Right renal cortex interstitium (tissue), 3 donors: ENCODE results near the gene LONP2. TPM values are rescaled to one million over a fixed set of nuclear protein-coding genes. Genes with fewer than 3 reads are reported as not detected.

Experiments
- DNase-seq, 3 donors: peaks; one replicate each; pipeline ENCODE4 v3.0.0-alpha.2; 2013; ENCODE audit warnings: low read depth in 3 of 3, low spot score in 2 of 3
- polyA plus RNA-seq, 3 donors: library from polyadenylated mRNA; unstranded; fragments of 120-200 nt; gene quantifications; one replicate each; pipeline ENCODE4 v1.2.1, GENCODE V29; 2013; ENCODE audit not compliant: insufficient read length in 3 of 3

Gene LONP2, protein sequence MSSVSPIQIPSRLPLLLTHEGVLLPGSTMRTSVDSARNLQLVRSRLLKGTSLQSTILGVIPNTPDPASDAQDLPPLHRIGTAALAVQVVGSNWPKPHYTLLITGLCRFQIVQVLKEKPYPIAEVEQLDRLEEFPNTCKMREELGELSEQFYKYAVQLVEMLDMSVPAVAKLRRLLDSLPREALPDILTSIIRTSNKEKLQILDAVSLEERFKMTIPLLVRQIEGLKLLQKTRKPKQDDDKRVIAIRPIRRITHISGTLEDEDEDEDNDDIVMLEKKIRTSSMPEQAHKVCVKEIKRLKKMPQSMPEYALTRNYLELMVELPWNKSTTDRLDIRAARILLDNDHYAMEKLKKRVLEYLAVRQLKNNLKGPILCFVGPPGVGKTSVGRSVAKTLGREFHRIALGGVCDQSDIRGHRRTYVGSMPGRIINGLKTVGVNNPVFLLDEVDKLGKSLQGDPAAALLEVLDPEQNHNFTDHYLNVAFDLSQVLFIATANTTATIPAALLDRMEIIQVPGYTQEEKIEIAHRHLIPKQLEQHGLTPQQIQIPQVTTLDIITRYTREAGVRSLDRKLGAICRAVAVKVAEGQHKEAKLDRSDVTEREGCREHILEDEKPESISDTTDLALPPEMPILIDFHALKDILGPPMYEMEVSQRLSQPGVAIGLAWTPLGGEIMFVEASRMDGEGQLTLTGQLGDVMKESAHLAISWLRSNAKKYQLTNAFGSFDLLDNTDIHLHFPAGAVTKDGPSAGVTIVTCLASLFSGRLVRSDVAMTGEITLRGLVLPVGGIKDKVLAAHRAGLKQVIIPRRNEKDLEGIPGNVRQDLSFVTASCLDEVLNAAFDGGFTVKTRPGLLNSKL
- polyA plus RNA-seq = 10 to 100 TPM; 64.2 to 71.6 (median 69.4) TPM

DNA sequence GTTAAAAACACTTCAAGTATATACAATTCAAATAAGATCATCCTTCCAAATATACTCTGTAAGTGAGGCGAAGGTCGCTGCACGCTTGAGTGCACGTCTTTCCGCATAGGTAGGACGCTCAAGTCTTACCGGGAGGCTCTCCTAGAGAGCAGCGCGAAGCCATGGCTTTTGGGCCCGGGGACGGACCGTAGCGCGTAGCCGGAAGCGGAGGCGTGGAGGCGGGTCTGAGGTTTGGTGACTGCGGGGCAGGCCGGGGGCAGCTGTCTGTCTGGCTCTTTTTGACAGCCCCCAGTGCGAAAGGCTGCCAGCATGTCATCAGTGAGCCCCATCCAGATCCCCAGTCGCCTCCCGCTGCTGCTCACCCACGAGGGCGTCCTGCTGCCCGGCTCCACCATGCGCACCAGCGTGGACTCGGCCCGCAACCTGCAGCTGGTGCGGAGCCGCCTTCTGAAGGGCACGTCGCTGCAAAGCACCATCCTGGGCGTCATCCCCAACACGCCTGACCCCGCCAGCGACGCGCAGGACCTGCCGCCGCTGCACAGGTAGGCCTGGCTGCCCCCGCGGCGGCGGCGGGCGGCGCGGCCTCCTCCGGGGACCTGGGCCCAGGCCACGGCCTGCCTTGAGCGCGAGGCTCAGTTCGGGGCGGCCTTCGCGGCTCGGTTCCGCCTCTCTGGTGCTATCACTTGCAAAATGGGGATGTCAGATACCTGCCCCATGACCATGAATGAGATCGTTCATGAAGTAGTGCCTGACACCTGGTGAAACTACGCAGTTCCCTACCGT is at the start of gene LONP2:
LONP2 (plus strand) TSS at position 221 of the 783 bp plus-strand sequence; CDS start at position 310, 89 bp downstream.
- peak; percentile 78 to 84 (median 78) for DNase-seq

DNA sequence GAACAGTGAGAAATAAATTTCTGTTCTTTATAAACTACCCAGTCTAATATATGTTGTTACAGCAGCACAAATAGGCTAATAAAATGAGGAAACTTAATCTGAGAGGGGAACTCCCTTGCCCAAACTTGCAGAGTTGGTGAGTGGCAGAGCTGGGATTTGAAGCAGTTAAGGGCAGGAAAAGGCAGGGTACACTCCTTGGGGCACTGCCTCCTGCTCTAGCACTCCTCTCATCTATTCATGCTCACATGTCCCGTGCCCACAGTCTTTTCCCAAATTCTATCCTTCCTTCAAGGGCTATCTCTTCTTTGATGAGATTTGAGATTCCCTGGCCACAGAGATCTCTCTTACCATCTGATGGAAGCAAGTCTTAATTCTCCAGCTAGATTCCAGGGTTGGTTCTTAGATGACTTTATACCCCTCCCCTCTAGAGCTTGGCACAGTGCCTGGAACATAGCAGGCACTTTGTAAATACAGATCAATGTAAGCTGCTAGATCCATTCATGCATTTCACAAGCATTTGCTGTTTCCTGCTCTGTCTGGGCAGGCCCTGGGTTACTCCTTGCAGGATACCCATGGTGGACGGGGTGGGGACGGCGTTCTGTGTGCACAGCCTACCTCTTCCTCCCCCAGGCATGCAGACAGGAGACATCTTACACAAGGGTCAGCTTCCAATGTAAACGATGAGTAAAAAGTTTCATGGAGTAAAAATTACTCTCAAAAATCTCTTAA is 49.1 kb upstream of the LONP2 start:
- DNase-seq = peak; percentile 2 to 17 (median 3)

DNA sequence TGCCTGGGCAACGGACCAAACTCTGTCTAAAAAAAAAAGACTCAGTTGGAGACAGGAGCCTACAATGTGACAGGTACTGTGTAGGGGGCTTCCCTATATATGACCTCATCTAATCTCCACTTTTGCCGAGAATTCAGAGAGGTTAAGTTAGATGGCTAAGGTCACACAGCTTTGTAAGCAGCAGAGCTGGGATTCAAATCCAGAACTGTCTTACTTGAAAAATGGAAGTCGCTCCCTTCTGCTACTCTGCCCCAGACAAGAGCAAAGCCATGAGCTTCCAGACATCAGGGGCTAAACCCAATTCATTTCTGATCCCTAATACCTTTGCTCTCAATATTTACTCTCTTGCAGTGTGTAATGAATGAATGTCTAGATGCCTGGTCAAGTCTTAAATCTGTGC is 46.8 kb upstream of the LONP2 start:
- DNase-seq = no peak

DNA sequence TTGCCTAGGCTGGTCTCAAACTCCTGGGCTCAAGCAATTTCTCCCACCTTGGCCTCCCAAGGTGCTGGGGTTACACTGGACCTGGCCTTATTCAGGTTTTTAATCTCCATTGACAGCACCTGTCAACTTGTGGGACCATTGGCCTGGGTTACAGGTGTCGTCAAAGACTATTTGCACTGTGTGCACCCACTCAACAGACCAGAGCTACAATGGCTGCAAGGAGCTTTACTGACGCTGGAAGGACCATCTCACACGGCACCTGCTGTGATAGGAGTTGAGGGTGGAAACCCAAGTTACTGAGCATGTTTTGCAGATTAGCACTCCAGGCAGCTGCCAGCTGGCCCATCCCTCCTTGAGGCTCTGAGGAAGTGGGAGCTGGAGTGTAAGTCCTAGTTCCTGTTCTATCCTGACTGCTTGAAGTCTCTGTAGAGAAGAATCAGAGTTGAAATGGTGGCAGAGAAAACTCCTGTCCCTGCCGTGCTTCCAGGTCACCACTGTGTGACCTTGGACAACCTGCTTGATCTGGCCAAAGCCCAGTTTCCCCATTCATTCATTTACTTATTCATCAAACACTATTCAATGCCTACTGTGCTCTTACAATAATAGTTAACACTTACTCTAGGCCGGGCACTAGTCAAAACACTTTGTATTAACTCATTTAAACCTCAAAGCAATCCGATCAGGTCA is 42.4 kb upstream of the LONP2 start:
- DNase-seq = no peak

DNA sequence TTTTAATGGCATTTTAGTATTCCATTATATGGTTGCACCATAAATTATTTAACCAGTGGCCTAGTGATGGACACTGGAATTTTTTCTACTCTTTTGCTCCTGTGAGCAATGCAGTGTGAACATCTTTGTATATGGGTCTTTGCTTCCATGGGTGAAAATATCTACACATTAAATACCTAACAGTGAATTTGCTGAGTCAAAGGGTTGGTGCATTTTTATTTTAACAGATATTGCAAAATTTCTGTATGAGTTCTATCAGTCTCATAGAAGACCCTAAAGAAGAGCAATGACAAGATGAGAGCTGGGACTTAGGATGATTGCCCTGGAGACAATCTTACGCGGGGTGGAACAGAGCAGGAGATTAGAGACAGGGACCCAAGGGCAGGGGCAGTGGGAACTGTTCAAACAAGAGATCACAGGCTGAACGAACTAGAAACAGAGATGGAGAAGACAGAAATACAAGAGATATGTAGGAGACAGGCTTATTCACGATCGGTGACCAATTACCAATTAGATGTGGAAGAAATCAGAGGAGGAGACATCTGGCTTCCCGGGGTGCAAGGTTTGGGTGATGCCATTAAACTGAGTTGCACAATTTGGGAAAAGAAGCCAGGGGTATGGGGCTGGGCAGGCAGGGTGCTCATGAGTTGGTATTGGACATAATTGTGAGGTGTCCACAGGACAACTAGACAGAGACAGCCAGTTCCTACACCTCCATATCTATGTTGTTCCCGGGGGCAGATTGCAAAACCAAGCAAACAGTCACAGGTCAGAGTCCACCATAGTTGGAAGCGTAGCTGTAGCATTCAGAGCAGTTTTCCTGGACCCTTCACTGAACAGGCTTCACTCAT is 39.9 kb upstream of the LONP2 start:
- DNase-seq = no peak

DNA sequence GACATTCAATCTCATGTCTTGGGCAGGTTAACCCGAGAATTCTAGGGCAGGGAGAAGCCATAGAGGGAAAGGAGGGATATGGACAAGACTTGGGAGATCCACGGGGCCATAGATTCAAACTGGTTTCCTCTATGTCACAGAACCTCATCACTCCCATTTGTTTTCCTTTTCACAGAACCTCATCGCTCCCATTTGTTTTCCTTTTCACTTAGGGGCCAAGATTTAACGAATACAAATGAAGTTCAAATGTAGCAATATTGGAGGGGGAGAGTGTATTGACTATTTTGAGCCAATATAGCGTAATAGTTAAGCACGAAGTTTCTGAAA is 39.3 kb upstream of the LONP2 start:
- no peak for DNase-seq

DNA sequence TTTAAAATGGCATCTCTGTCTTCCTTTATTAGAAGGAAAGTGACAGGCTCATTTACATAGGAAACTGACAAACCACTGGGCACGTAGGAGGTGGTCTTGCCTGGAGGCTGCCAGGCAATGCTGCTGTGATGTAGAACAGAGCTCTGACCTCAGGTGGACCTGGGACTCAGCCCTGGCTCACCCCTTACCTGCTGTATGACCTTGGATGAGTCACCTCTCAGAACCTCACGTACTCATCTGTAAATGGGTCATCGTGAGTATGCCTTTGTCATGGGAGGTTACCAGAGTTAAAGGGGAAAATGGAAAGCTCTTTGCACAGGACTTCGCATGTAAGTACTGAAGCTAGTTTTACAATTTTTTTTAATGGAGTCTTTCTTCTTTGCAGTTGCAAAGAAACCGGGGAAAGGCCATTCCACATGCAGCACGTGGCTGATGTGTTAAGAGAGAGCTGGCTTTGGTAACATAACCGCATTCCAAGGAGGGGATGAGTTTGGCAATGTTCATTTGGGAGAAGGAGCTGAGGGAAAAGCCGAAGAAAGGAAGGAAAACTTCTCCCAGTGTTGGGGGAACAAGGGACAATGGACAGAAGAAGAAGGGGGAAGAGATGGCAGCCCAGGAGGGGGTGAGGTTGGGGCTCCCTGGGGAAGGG is 37.4 kb upstream of the LONP2 start:
- DNase-seq = no peak

DNA sequence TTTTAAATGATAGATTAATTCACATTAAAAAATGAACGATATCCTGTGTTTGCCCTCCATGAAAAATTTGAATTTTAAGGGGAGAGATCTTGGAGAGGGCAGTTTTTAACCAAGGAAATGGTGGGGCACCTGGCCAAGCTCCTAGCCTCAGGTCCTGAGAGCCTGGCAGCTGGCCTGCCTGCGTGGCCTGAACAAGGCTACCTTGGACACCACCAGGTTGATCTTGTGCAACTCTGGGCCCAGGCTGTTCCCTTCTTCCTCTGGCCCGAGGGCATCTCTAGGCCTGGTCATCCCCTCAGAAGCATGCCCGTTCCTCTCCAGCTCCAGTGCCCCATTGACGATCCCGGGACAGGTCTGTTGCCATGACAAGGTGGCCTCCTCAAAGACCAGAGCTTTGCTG is 33.4 kb upstream of the LONP2 start:
- DNase-seq = no peak

DNA sequence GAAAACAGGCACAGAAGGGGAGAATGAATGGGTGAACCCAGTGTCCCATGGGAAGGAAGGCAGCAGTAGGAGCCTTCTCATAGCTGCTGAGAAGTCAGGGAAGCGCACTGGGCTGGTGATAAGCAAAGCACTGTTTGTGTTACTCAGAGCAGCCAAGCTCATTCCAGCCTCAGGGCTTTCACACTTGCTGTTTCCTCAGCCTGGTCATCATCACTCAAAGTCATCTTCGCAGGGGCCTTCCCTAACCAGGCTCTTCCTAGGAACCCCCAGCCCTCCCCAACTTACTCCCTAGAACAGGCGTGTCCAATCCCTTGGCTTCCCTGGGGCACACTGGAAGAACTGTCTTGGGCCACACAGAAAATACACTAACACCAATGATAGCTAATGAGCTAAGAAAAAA is 32.1 kb upstream of the LONP2 start:
- no peak for DNase-seq

DNA sequence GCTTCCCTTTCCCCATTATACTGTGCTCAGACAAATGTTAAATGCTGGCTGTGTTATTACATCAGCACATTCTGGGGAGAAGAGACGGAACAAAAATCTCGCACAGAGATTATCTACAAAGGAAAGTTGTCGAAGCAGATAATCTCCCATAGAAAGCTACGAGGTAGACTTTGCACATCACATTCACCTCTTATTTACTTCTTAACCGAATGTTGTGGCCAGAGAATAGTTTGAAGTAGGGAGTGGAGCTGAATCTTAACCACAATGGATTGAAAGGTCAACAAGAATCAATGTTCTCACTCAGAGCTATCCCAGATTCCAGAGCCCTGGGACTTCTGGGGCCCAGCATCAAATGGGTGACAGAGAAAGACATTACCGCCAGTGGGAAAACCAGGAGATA is 28.4 kb upstream of the LONP2 start:
- no peak for DNase-seq

DNA sequence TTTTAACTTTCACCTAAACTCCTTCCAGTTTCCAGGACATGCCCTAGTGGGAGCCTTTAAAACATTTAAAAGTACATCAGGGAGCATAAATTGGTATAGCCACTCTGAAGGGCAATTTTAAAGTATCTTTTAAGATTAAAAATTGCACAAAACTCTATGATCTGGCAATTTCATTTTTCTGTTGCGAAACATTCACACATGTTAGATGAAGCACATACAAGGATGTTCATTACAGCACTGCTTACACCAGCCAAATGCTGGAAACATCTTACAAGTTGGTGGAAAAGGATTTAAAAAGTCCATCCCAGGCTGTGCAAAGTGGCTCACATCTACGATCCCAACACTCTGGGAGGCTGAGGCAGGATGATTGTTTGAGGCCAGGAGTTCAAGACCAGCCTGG is 26.4 kb upstream of the LONP2 start:
- no peak for DNase-seq

DNA sequence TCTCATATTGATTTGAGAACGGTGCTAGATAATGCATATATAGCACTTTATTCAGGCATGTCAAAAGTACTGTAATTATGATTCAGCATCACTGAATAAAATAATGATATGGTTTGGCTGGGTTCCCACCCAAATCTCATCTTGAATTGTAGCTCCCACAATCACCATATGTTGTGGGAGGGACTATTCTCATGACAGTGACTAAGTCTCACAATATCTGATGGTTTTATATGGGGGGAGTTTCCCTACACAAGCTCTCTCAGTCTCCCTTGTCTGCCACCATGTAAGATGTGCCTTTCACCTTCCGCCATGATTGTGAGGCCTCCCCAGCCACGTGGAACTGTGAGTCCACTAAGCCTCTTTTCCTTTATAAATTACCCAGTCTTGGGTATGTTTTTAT is 25.6 kb upstream of the LONP2 start:
- no peak for DNase-seq

DNA sequence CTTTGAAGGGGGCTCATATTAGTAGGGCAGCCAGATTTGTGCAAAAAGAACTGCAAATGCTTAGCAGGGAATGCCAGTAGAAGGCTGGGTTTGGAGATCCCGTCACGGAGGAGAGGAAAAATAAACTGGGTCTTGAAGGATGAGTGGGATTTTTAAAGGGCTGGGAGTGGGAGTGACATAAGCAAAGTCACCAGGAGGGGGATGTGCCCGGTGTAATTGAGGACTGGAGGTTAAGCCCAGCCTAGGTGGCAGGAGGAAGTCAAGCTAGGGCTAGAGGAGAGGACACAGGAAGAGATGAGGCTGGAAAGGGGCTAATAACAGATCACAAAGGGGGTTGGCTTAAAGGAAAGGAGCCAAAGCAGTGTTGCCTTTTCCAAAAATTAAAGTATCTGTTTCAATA is 23.2 kb upstream of the LONP2 start:
- no peak for DNase-seq

DNA sequence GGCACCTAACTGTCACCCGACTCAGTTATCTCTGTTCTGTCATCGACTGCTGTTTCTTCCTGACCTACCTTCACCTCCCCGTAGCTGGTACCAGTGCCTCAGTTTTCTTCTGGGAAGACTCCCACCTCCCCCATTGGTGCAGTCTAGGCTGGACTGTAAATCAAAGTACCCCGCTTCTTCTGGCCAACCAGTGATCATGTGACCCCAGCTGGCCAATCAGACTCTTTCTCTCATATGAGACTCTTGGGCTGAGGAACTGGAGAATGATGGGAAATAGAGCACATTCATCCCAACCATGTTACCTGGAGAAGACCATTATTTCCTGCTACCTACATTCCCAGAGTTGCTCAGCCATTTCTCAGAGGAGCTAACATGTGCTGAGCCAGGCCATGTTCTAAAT is 20.6 kb upstream of the LONP2 start:
- DNase-seq = no peak

DNA sequence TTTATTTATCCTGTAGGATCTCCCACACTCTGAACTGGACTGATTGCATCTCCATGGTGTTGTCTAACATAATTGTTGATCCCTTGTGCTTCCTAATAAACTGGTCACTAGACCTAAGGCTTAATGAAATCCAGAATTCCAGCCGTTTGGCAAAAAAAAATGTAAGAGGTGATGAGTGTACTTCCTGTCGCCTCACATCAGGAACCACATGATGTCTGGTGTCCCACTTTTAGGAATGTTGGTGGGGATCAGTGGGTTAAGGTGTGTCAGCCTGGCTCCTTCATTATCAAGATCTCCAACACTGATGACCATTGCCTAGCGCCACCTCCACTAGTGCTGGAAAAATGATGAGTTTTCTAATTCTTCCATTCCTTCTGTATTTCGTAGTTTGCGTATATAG is 18.6 kb upstream of the LONP2 start:
- DNase-seq = no peak

DNA sequence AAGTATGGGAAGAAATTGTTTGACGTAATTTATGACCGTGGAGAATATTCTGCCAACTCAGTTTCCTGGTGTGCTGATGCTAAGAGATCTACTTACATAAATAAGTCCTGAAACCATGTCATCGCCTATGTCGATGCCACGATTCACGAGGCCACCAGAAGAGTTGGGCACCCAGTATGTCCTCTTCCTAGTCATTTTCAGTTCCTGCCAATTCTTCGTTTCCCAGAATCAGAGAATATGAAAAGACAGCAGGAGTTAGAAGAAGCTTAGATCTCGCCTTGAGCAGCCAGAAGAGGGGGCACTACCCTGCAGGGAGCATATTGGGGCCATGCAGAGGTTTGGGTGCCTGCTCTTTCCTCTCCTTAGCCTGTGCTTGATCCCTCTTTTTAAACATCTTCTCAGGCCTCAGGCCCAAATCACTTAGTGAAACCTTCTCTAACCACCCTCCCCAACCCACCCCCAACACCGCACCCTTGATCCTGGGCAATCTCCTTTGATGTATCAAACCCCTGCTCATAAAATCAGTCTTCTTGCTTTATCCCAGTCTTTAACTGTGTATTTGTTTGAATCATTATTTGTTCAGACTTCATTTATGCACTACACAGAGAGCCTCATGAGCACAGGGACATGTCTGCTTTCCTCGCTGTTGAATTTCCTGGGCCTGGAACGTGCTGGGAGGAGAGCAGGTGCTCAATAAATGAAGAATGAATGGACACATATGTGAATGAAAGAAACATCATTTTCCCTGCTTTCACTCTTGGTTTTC is 12.2 kb upstream of the LONP2 start:
- DNase-seq = no peak

DNA sequence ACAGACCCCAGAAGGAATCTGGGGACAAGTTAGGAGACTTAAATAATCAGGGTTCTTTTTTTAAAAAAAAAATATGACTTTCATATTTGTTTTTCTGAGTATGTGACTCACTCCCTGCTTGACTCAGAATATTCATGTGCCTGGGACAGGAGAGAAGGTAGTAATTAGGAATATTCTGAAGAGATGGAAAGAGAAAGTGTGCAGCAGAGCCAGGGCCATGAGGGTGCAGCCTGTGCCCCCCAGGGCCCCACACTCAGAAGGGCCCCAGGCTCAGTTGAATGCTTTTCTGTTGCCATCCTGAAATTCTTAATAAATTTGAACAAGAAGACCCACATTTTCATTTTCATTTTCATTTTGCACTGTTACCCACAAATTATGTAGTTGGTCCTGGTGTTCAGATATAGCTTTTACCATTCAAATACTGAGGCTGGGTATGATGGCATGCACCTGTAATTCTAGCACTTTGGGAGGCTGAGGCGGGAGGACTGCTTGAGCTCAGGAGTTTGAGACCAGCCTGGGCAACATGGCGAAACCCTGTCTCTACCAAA is 11.5 kb upstream of the LONP2 start:
- no peak for DNase-seq

DNA sequence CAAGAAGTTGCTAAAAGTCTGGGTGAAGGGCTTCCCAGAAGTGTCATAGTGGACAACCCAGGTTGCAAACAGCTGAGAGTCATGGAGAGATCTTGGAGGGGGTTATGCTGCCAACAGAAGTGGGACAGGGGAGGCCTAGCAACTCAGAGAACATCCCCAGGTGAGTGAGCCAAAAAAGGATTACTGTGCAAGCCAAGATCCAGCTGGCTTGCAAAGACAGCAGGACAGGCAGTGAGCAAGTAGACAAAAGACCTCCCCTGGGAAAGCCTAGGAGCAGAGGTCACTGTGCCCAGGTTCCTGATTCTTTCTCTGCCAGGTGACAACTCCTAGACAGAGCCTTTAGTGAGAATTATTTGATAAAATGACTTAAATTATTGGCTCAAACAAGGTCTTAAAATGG is 9.5 kb upstream of the LONP2 start:
- DNase-seq = no peak
